ENCODE measurements around the gene ARL8A. TPM values are rescaled to one million over a fixed set of nuclear protein-coding genes. Genes with fewer than 3 reads are reported as not detected.

Gene ARL8A
- total and polyA plus RNA-seq, 2 of the 4 experiments (the other 2 are of a cell fraction) = 18.1 to 30.7 TPM

- H3K18ac ChIP-seq (ENCODE audit: low read depth, low read length) = no peak overlapping the region
- no peak overlapping the region for H3K4me3 ChIP-seq (ENCODE audit: insufficient read depth, low read depth, low read length)
- no peak overlapping the region for H2AFZ ChIP-seq (replicated peaks; ENCODE audit: low read length, poor library complexity)
- intact Hi-C loops (cut with micrococcal nuclease) (loop anchor here (1.0 kb wide), 1 partner anchor 125 kb away; no protein-coding TSS in a partner anchor), in situ Hi-C loops (cut with MboI; ENCODE audit: low sequenced_read_pairs) (loop anchor here (5.0 kb wide), 1 partner anchor 522 kb away; the partner anchor contains the start of gene SYT2), dilution Hi-C loops (cut with HindIII; ENCODE audit: low sequenced_read_pairs, unreplicated experiment) (no loop called here)
- WGBS, 2 experiments (ENCODE audit: extremely low coverage in 2 of 2, insufficient read length in 1 of 2) = no CpG with 5 or more reads among the region's 7 CpGs
- H3K23ac ChIP-seq (ENCODE audit: low read depth, low read length) = no peak overlapping the region
- no peaks in the 10 kb centered on the region for H3K79me1 ChIP-seq (ENCODE audit: low read depth in 1 of 2, low read length in 2 of 2)
- no peak for TF ChIP-seq SMC3 (IDR thresholded peaks at IDR 0.05; ENCODE audit: low read depth, low read length)
- peak; percentile 18; the same call in 1 of the 2 replicates for TF ChIP-seq CTCF (conservative IDR thresholded peaks at IDR 0.05; ENCODE audit: low read depth, low read length)
- H3K56ac ChIP-seq (ENCODE audit: extremely low read depth, insufficient read depth, low read length) = no peak overlapping the region
- no peak overlapping the region for H3K27ac ChIP-seq (ENCODE audit: insufficient read depth, low read length)
- no peaks in the 10 kb centered on the region for H3K4me1 ChIP-seq (ENCODE audit: control insufficient read depth, insufficient read depth, low read length)
- no peak overlapping the region for H4K8ac ChIP-seq (ENCODE audit: low read depth in 2 of 2, low read length in 2 of 2)
- ATAC-seq (ENCODE audit: low read depth) = no peak
- no peak overlapping the region for H4K91ac ChIP-seq (ENCODE audit: insufficient read depth, low read depth, low read length)
- no peak overlapping the region for H3K4me2 ChIP-seq (ENCODE audit: low read depth, low read length)
- H3K14ac ChIP-seq (replicated peaks; ENCODE audit: low read depth, low read length) = no peak overlapping the region
- no peak overlapping the region for H3K9ac ChIP-seq (ENCODE audit: low read depth, low read length)
- H2AK5ac ChIP-seq (ENCODE audit: low read depth, low read length) = no peak overlapping the region
- peaks cover 3% of the 10 kb centered on the region; the same call in 1 of the 2 replicates for H4K20me1 ChIP-seq (ENCODE audit: insufficient read depth, low read length)
- DNase-seq = peak; percentile 6
- H2BK5ac ChIP-seq (ENCODE audit: low read depth, low read length, poor library complexity, severe bottlenecking) = no peak overlapping the region
- POLR2A ChIA-PET (ENCODE audit: unreplicated experiment) = interaction anchor here (0.5 kb wide), 1 partner anchor 1167 kb away, joined by 6 read pairs; the partner anchor contains the start of gene KIF21B
- no TSS peak for BruUV-seq (replicated peaks)
- no peaks in the 10 kb centered on the region for H3K9me1 ChIP-seq (ENCODE audit: insufficient read depth, low read length)
- no peak overlapping the region for H2BK15ac ChIP-seq (ENCODE audit: low read depth, low read length)
- no peak overlapping the region for H4K5ac ChIP-seq (ENCODE audit: low read depth, low read length)
- CTCF ChIA-PET = interaction anchor here (0.9 to 1.9 kb wide), 6 partner anchors 10 to 139 kb away, joined by 3 to 8 read pairs (median 4); no protein-coding TSS in a partner anchor
- H3K36me3 ChIP-seq (ENCODE audit: control insufficient read depth, insufficient read depth, low read length) = no peaks in the 10 kb centered on the region
- H2BK20ac ChIP-seq (ENCODE audit: low read depth, low read length) = no peak overlapping the region
- H2BK120ac ChIP-seq (ENCODE audit: low read depth, low read length) = no peak overlapping the region
- H3K27me3 ChIP-seq (ENCODE audit: control insufficient read depth, insufficient read depth, low read length) = peaks cover 52% of the 10 kb centered on the region
- no peak overlapping the region for H3K4ac ChIP-seq (ENCODE audit: low read depth, low read length)
- H3K9me3 ChIP-seq (ENCODE audit: control insufficient read depth, insufficient read depth, low read length) = no peaks in the 10 kb centered on the region
- no peak overlapping the region for H2AK9ac ChIP-seq (replicated peaks; ENCODE audit: low read depth, low read length, poor library complexity)
Measured at GRCh38 chr1:202189918-202190715, 45.6 kb upstream of the ARL8A start.

Measured in IMR-90 (cell line).